GM19193 (cell line): Measurements from ENCODE around the gene CDK11B.

Experiments
- POLR2A ChIP-seq: IDR thresholded peaks from 4 replicates; pipeline ENCODE4 v1.6.1; 2011; ENCODE audit not compliant: insufficient read depth, insufficient read length; ENCODE audit errors: extremely low read depth

CDK11B gene

GRCh38 chr1:1672181-1672965, 13.6 kb upstream of the CDK11B start:
- TF ChIP-seq POLR2A: no peak

GRCh38 chr1:1671365-1672119, 12.7 kb upstream of the CDK11B start:
- no peak for TF ChIP-seq POLR2A

- no peak for TF ChIP-seq POLR2A
Observed at GRCh38 chr1:1670866-1671265, 12.1 kb upstream of the CDK11B start.

GRCh38 chr1:1669468-1670440, 10.9 kb upstream of the CDK11B start:
- TF ChIP-seq POLR2A: no peak

- no peak for TF ChIP-seq POLR2A
Observed at GRCh38 chr1:1666526-1666925, 7.7 kb upstream of the CDK11B start.

GRCh38 chr1:1665815-1666251, 7.0 kb upstream of the CDK11B start:
- TF ChIP-seq POLR2A: no peak

- no peak for TF ChIP-seq POLR2A
Observed at GRCh38 chr1:1664941-1665814, 6.4 kb upstream of the CDK11B start.

- TF ChIP-seq POLR2A: no peak
Observed at GRCh38 chr1:1631782-1632420, 26.9 kb downstream of the CDK11B start, which contains the start of gene MMP23B. Gene MMP23B, plus strand, starts transcription at chr1:1632173. Its CDS starts 46 bp downstream, at chr1:1632219.

GRCh38 chr1:1630965-1631781, 27.6 kb downstream of the CDK11B start:
- TF ChIP-seq POLR2A: no peak

- peak; percentile 46 for TF ChIP-seq POLR2A
Observed at GRCh38 chr1:1630191-1630964, 28.4 kb downstream of the CDK11B start.

GRCh38 chr1:1629430-1630190, 29.2 kb downstream of the CDK11B start:
- TF ChIP-seq POLR2A: no peak

GRCh38 chr1:1628754-1629429, 29.9 kb downstream of the CDK11B start:
- TF ChIP-seq POLR2A: peak; percentile 37
